Measurements from ENCODE around the gene PLCB1.

The PLCB1 gene

GRCh38 chr20:8673116-8673515 is 541.0 kb downstream of the PLCB1 start:
- Histone ChIP-seq H3K4me2 (ENCODE audit: low read length) (no peak overlapping the region), H2AFZ (ENCODE audit: low read length) (no peak overlapping the region), H3F3A (ENCODE audit: insufficient read depth, low read length) (no peaks in the 10 kb centered on the region), H3K27me3 (ENCODE audit: insufficient read depth, low read length) (0 out of 2 replicates have a peak, but pooled peaks cover 4% of the 10 kb centered on the region), H3K9me3 (ENCODE audit: low read length) (no peaks in the 10 kb centered on the region), H3K4me1 (ENCODE audit: insufficient read depth, low read length, severe bottlenecking) (no peaks in the 10 kb centered on the region), H3K9ac (ENCODE audit: low read length) (no peak overlapping the region), H4K20me1 (ENCODE audit: insufficient read depth, low read length) (no peaks in the 10 kb centered on the region), H3K27ac (ENCODE audit: low read depth, low read length, poor library complexity, severe bottlenecking) (no peak overlapping the region), H3K36me3 (ENCODE audit: insufficient read depth, low read length) (no peaks in the 10 kb centered on the region), H3K79me2 (ENCODE audit: insufficient read depth, low read length) (no peaks in the 10 kb centered on the region), H3K9me2 (ENCODE audit: low read depth, low read length) (no peaks in the 10 kb centered on the region), H3K4me3 (ENCODE audit: low read depth, low read length, poor library complexity, severe bottlenecking) (no peak overlapping the region)
- TF ChIP-seq EZH2 (IDR thresholded peaks at IDR 0.05; ENCODE audit: borderline replicate concordance, low read length): no peak
- no peak for TF ChIP-seq CTCF (IDR thresholded peaks at IDR 0.05; ENCODE audit: low read length)

- Histone ChIP-seq H2AFZ (ENCODE audit: low read length) (no peak overlapping the region), H3K4me2 (ENCODE audit: low read length) (no peak overlapping the region), H3K27me3 (ENCODE audit: insufficient read depth, low read length) (0 out of 2 replicates have a peak, but pooled peaks cover 4% of the 10 kb centered on the region), H3K9me3 (ENCODE audit: low read length) (no peaks in the 10 kb centered on the region), H4K20me1 (ENCODE audit: insufficient read depth, low read length) (no peaks in the 10 kb centered on the region), H3K27ac (ENCODE audit: low read depth, low read length, poor library complexity, severe bottlenecking) (no peak overlapping the region), H3F3A (ENCODE audit: insufficient read depth, low read length) (no peaks in the 10 kb centered on the region), H3K9me2 (ENCODE audit: low read depth, low read length) (no peaks in the 10 kb centered on the region), H3K36me3 (ENCODE audit: insufficient read depth, low read length) (no peaks in the 10 kb centered on the region), H3K79me2 (ENCODE audit: insufficient read depth, low read length) (no peaks in the 10 kb centered on the region), H3K4me3 (ENCODE audit: low read depth, low read length, poor library complexity, severe bottlenecking) (no peak overlapping the region), H3K9ac (ENCODE audit: low read length) (no peak overlapping the region), H3K4me1 (ENCODE audit: insufficient read depth, low read length, severe bottlenecking) (no peaks in the 10 kb centered on the region)
- no peak for TF ChIP-seq CTCF (IDR thresholded peaks at IDR 0.05; ENCODE audit: low read length)
- no peak for TF ChIP-seq EZH2 (IDR thresholded peaks at IDR 0.05; ENCODE audit: borderline replicate concordance, low read length)
Observed at GRCh38 chr20:8675896-8676295, 543.8 kb downstream of the PLCB1 start.

- Histone ChIP-seq H3F3A (ENCODE audit: insufficient read depth, low read length) (no peaks in the 10 kb centered on the region), H4K20me1 (ENCODE audit: insufficient read depth, low read length) (no peaks in the 10 kb centered on the region), H3K9ac (ENCODE audit: low read length) (no peak overlapping the region), H2AFZ (ENCODE audit: low read length) (no peak overlapping the region), H3K27me3 (ENCODE audit: insufficient read depth, low read length) (0 out of 2 replicates have a peak, but pooled peaks cover 4% of the 10 kb centered on the region), H3K79me2 (ENCODE audit: insufficient read depth, low read length) (no peaks in the 10 kb centered on the region), H3K36me3 (ENCODE audit: insufficient read depth, low read length) (no peaks in the 10 kb centered on the region), H3K9me2 (ENCODE audit: low read depth, low read length) (no peaks in the 10 kb centered on the region), H3K4me2 (ENCODE audit: low read length) (no peak overlapping the region), H3K4me3 (ENCODE audit: low read depth, low read length, poor library complexity, severe bottlenecking) (no peak overlapping the region), H3K9me3 (ENCODE audit: low read length) (no peaks in the 10 kb centered on the region), H3K4me1 (ENCODE audit: insufficient read depth, low read length, severe bottlenecking) (no peaks in the 10 kb centered on the region), H3K27ac (ENCODE audit: low read depth, low read length, poor library complexity, severe bottlenecking) (no peak overlapping the region)
- TF ChIP-seq CTCF (IDR thresholded peaks at IDR 0.05; ENCODE audit: low read length) (no peak), EZH2 (IDR thresholded peaks at IDR 0.05; ENCODE audit: borderline replicate concordance, low read length) (no peak)
Observed at GRCh38 chr20:8678098-8678776, 546.2 kb downstream of the PLCB1 start.
